HG02852 (cell line): ENCODE data around the gene NEBL.

Source experiments
- ATAC-seq: cut with Tn5 transposase; IDR thresholded peaks from one replicate; pipeline ENCODE4 v1.9.1; 2021; ENCODE audit warnings: mild to moderate bottlenecking, moderate library complexity; ENCODE audit not compliant: unreplicated experiment

The NEBL gene

GRCh38 chr10:20806487-20806886, 90.6 kb downstream of the NEBL start:
- no peak for ATAC-seq

GRCh38 chr10:20797290-20797689, 99.8 kb downstream of the NEBL start:
- no peak for ATAC-seq

GRCh38 chr10:20795391-20795790, 101.7 kb downstream of the NEBL start:
- ATAC-seq = no peak

- no peak for ATAC-seq
Measured at GRCh38 chr10:20785174-20785573, 111.9 kb downstream of the NEBL start.

- no peak for ATAC-seq
Measured at GRCh38 chr10:20778008-20778757, 118.9 kb downstream of the NEBL start.

- no peak for ATAC-seq
Measured at GRCh38 chr10:20776384-20777118, 120.6 kb downstream of the NEBL start.

GRCh38 chr10:20771051-20771450, 126.1 kb downstream of the NEBL start:
- no peak for ATAC-seq

- ATAC-seq = no peak
Measured at GRCh38 chr10:20769481-20769880, 127.6 kb downstream of the NEBL start.

- ATAC-seq = no peak
Measured at GRCh38 chr10:20768843-20769242, 128.3 kb downstream of the NEBL start.

- ATAC-seq = no peak
Measured at GRCh38 chr10:20767028-20767427, 130.1 kb downstream of the NEBL start.

- ATAC-seq = no peak
Measured at GRCh38 chr10:20765066-20765465, 132.0 kb downstream of the NEBL start.

GRCh38 chr10:20760460-20760859, 136.7 kb downstream of the NEBL start:
- ATAC-seq = no peak

- ATAC-seq = no peak
Measured at GRCh38 chr10:20748551-20748950, 148.6 kb downstream of the NEBL start.

- ATAC-seq = no peak
Measured at GRCh38 chr10:20747782-20748181, 149.3 kb downstream of the NEBL start.

GRCh38 chr10:20746856-20747255, 150.3 kb downstream of the NEBL start:
- no peak for ATAC-seq

- ATAC-seq = no peak
Measured at GRCh38 chr10:20745556-20746375, 151.3 kb downstream of the NEBL start.

- no peak for ATAC-seq
Measured at GRCh38 chr10:20744821-20745220, 152.3 kb downstream of the NEBL start.

- ATAC-seq = no peak
Measured at GRCh38 chr10:20743942-20744341, 153.2 kb downstream of the NEBL start.

GRCh38 chr10:20742737-20743541, 154.2 kb downstream of the NEBL start:
- ATAC-seq = no peak

- ATAC-seq = no peak
Measured at GRCh38 chr10:20740120-20740519, 157.0 kb downstream of the NEBL start.

- ATAC-seq = no peak
Measured at GRCh38 chr10:20737107-20737506, 160.0 kb downstream of the NEBL start.
